ENCODE results near the gene CA4.

GRCh38 chr17:60130466-60130865 lies 19.3 kb upstream of the CA4 start:
- TF ChIP-seq CTCF (IDR thresholded peaks at IDR 0.05) (no peak), POLR2A (IDR thresholded peaks at IDR 0.05) (no peak)

Data from stomach (tissue), 4 donors.